Stomach smooth muscle (tissue), 2 donors: ENCODE results near the gene SAV1.
"Not testable (repeated sequence)": the region's sequence is repeated elsewhere in the genome, so short reads cannot be mapped to it uniquely, and the experiment has no call there.

Experiments
- H3K27ac ChIP-seq: one replicate; pipeline ENCODE4 v1.7.0; 2013; ENCODE audit warnings: mild to moderate bottlenecking, low read length, inconsistent platforms
- H3K27me3 ChIP-seq, 2 donors: one replicate each; pipeline ENCODE4 v1.7.0; 2013; ENCODE audit warnings: low read length in 2 of 2; ENCODE audit not compliant: insufficient read depth in 2 of 2, control insufficient read depth in 1 of 2
- H3K36me3 ChIP-seq, 2 donors: one replicate each; pipeline ENCODE4 v1.7.0; 2013; ENCODE audit warnings: low read length in 2 of 2; ENCODE audit not compliant: control insufficient read depth in 2 of 2, insufficient read depth in 2 of 2
- H3K4me1 ChIP-seq: one replicate; pipeline ENCODE4 v1.7.0; 2013; ENCODE audit warnings: low read length; ENCODE audit not compliant: control insufficient read depth, insufficient read depth
- H3K4me3 ChIP-seq, 2 donors: one replicate each; pipeline ENCODE4 v1.7.0; 2013; ENCODE audit warnings: low read length in 2 of 2
- H3K9ac ChIP-seq, 2 donors: one replicate each; pipeline ENCODE4 v1.7.0; 2013; ENCODE audit warnings: low read length in 2 of 2, mild to moderate bottlenecking in 1 of 2
- H3K9me3 ChIP-seq, 2 donors: one replicate each; pipeline ENCODE4 v1.7.0; 2013; ENCODE audit warnings: low read length in 2 of 2; ENCODE audit not compliant: control insufficient read depth in 2 of 2
- donor health status: healthy.
- donor health status: Pancreatic carcinoma.

SAV1 gene

GRCh38 chr14:50631408-50631821 is 36.7 kb downstream of the SAV1 start:
- H3K9ac ChIP-seq: no peak overlapping the region
- H3K27me3 ChIP-seq: no peaks in the 10 kb centered on the region
- H3K4me3 ChIP-seq: no peak overlapping the region
- H3K36me3 ChIP-seq: peaks cover 7 to 10% of the 10 kb centered on the region in 2 donors
- H3K27ac ChIP-seq: no peak overlapping the region
- H3K4me1 ChIP-seq: no peaks in the 10 kb centered on the region
- H3K9me3 ChIP-seq: no peaks in the 10 kb centered on the region

GRCh38 chr14:50624947-50625346 is 43.2 kb downstream of the SAV1 start:
- H3K9me3 ChIP-seq, H3K4me1 ChIP-seq, H3K27ac ChIP-seq, H3K4me3 ChIP-seq, H3K9ac ChIP-seq, H3K27me3 ChIP-seq: not testable (repeated sequence)
- peaks cover 5 to 11% of the 10 kb centered on the region in 2 donors for H3K36me3 ChIP-seq

- no peak overlapping the region for H3K27ac ChIP-seq
- H3K9ac ChIP-seq: no peak overlapping the region
- peaks cover 5 to 11% of the 10 kb centered on the region in 2 donors for H3K36me3 ChIP-seq
- no peaks in the 10 kb centered on the region for H3K9me3 ChIP-seq
- no peaks in the 10 kb centered on the region for H3K27me3 ChIP-seq
- H3K4me3 ChIP-seq: no peak overlapping the region
- H3K4me1 ChIP-seq: no peaks in the 10 kb centered on the region
Observed at GRCh38 chr14:50624447-50624846, 43.7 kb downstream of the SAV1 start.

GRCh38 chr14:50622978-50623377 is 45.1 kb downstream of the SAV1 start:
- H3K9ac ChIP-seq: no peak overlapping the region
- no peaks in the 10 kb centered on the region for H3K27me3 ChIP-seq
- H3K36me3 ChIP-seq: peaks cover 1 to 7% of the 10 kb centered on the region in 2 donors
- H3K4me1 ChIP-seq: no peaks in the 10 kb centered on the region
- no peak overlapping the region for H3K4me3 ChIP-seq
- no peak overlapping the region for H3K27ac ChIP-seq
- no peaks in the 10 kb centered on the region for H3K9me3 ChIP-seq

- H3K9ac ChIP-seq: no peak overlapping the region
- H3K27me3 ChIP-seq: no peaks in the 10 kb centered on the region
- no peaks in the 10 kb centered on the region for H3K4me1 ChIP-seq
- H3K36me3 ChIP-seq: peaks cover 5 to 14% of the 10 kb centered on the region in 2 donors
- no peak overlapping the region for H3K27ac ChIP-seq
- H3K9me3 ChIP-seq: no peaks in the 10 kb centered on the region
- H3K4me3 ChIP-seq: no peak overlapping the region
Observed at GRCh38 chr14:50620341-50620740, 47.8 kb downstream of the SAV1 start.

- H3K9me3 ChIP-seq: no peaks in the 10 kb centered on the region
- H3K4me1 ChIP-seq: no peaks in the 10 kb centered on the region
- no peak overlapping the region for H3K9ac ChIP-seq
- no peak overlapping the region for H3K4me3 ChIP-seq
- no peaks in the 10 kb centered on the region for H3K27me3 ChIP-seq
- peaks cover 8 to 14% of the 10 kb centered on the region in 2 donors for H3K36me3 ChIP-seq
- no peak overlapping the region for H3K27ac ChIP-seq
Observed at GRCh38 chr14:50619569-50620141, 48.5 kb downstream of the SAV1 start.

GRCh38 chr14:50616275-50616674 is 51.8 kb downstream of the SAV1 start:
- no peak overlapping the region for H3K9ac ChIP-seq
- H3K36me3 ChIP-seq: peaks cover 11 to 12% of the 10 kb centered on the region in 2 donors
- no peaks in the 10 kb centered on the region for H3K27me3 ChIP-seq
- no peaks in the 10 kb centered on the region for H3K9me3 ChIP-seq
- no peak overlapping the region for H3K4me3 ChIP-seq
- no peak overlapping the region for H3K27ac ChIP-seq
- H3K4me1 ChIP-seq: no peaks in the 10 kb centered on the region

- Histone ChIP-seq H3K9me3 (no peaks in the 10 kb centered on the region), H3K36me3 (peaks cover 11 to 12% of the 10 kb centered on the region in 2 donors), H3K9ac (no peak overlapping the region), H3K27ac (no peak overlapping the region), H3K27me3 (no peaks in the 10 kb centered on the region), H3K4me1 (no peaks in the 10 kb centered on the region), H3K4me3 (no peak overlapping the region)
Observed at GRCh38 chr14:50615552-50615951, 52.6 kb downstream of the SAV1 start.

- Histone ChIP-seq H3K4me3 (no peak overlapping the region), H3K9me3 (no peaks in the 10 kb centered on the region), H3K27ac (no peak overlapping the region), H3K9ac (no peak overlapping the region), H3K36me3 (peaks cover 11 to 12% of the 10 kb centered on the region in 2 donors), H3K4me1 (no peaks in the 10 kb centered on the region), H3K27me3 (no peaks in the 10 kb centered on the region)
Observed at GRCh38 chr14:50615056-50615455, 53.0 kb downstream of the SAV1 start.

GRCh38 chr14:50612806-50613205 is 55.3 kb downstream of the SAV1 start:
- peaks cover 11 to 12% of the 10 kb centered on the region in 2 donors for H3K36me3 ChIP-seq
- no peak overlapping the region for H3K27ac ChIP-seq
- no peaks in the 10 kb centered on the region for H3K4me1 ChIP-seq
- H3K4me3 ChIP-seq: no peak overlapping the region
- H3K9me3 ChIP-seq: no peaks in the 10 kb centered on the region
- no peak overlapping the region for H3K9ac ChIP-seq
- no peaks in the 10 kb centered on the region for H3K27me3 ChIP-seq

- no peak overlapping the region for H3K4me3 ChIP-seq
- no peak overlapping the region for H3K27ac ChIP-seq
- no peaks in the 10 kb centered on the region for H3K9me3 ChIP-seq
- no peak overlapping the region for H3K9ac ChIP-seq
- H3K27me3 ChIP-seq: no peaks in the 10 kb centered on the region
- H3K36me3 ChIP-seq: peaks cover 0 to 8% of the 10 kb centered on the region in 2 donors
- H3K4me1 ChIP-seq: no peaks in the 10 kb centered on the region
Observed at GRCh38 chr14:50610465-50610864, 57.6 kb downstream of the SAV1 start.
